Ascending aorta (tissue), 2 donors: Measurements from ENCODE around the gene NR2F2. TPM values are rescaled to one million over a fixed set of nuclear protein-coding genes. Genes with fewer than 3 reads are reported as not detected.

ENCODE experiments used
- DNase-seq, 2 donors: peaks; one replicate each; pipeline ENCODE4 v3.0.0-alpha.2; 2019; ENCODE audit warnings: low spot score in 2 of 2
- H3K27ac ChIP-seq, 2 donors: fragments of 200-600 bp; sonication (generic); one replicate each; pipeline ENCODE4 v1.5.1; 2016 to 2017; ENCODE audit warnings: mild to moderate bottlenecking in 1 of 2
- H3K27me3 ChIP-seq: fragments of 200-600 bp; sonication (generic); one replicate; pipeline ENCODE4 v1.5.1; 2017
- H3K36me3 ChIP-seq, 2 donors: fragments of 200-600 bp; sonication (generic); one replicate each; pipeline ENCODE4 v1.5.1; 2016
- H3K4me1 ChIP-seq, 2 donors: fragments of 200-600 bp; sonication (generic); one replicate each; pipeline ENCODE4 v1.5.1; 2016 to 2017; ENCODE audit warnings: mild to moderate bottlenecking in 1 of 2
- H3K4me3 ChIP-seq, 2 donors: fragments of 200-600 bp; sonication (generic); one replicate each; pipeline ENCODE4 v1.5.1; 2016 to 2017; ENCODE audit warnings: mild to moderate bottlenecking in 1 of 2
- H3K9me3 ChIP-seq, 2 donors: fragments of 200-600 bp; sonication (generic); one replicate each; pipeline ENCODE4 v1.5.1; 2016
- intact Hi-C: fragments of 100-400 bp; cut with DNase I; formaldehyde crosslinking; loops from one replicate; pipeline ENCODE4 v1.15.1; 2023
- total RNA-seq: library from RNA; depleted of rRNA; stranded (reverse); fragments of >200 nt; gene quantifications from one replicate; pipeline ENCODE4 v1.1.0, GENCODE V29; 2016
- TF ChIP-seq, protein P1 (sequence below), 3 experiments: fragments of 200-600 bp in 2 of 3; fragments of 450-650 bp in 1 of 3; sonication (generic) in 2 of 3; IDR thresholded peaks; one replicate each; pipeline ENCODE4 v1.5.1; 2016 to 2019; ENCODE audit warnings: antibody characterized with exemption in 3 of 3, mild to moderate bottlenecking in 1 of 3, moderate library complexity in 1 of 3

Gene NR2F2
- total RNA-seq, 1 donor from 2014 or later, result 126 TPM

DNA sequence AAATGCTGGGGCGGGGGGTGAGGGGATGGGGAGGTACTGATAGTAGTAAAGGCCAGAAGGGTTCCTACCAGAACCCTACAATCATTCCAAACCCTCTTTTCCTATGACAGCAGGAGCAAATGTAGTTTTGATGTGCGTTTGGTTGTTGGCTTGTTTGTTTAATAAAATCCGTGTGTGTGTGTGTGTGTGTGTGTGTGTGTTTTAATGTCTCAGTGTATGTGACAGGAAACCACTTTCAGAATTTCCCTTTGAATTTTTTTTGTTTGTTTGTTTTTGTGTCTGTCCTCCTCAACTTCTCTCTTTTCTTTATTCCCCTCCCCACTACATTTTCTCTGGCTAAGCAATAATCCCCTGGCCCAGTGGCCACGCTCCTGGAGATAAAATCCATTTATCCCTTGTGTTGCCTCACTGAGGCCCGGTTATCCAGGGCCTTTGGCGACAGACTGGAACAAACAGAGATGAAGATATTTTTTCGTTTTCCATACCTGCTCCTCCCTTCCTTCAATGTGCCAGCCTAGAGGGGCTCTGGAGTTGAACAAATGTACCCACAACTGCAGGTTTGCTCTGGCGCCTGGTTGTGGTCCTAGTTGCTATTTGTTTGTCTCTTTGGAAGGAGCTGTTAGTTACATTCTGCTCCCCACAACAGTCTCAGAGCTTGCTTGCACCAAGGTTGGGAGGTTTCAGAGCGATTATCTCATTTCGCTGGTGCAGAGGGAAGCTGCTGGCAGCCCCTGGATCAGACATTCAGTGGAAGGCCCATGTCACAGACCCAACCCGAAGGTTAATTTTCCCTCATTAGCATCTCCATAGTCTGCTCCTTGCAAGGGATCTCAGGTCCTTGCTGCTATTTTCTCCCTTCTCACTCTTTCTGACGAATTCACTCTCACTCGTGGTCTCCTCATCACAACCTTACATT is 17.9 kb downstream of the NR2F2 start:
- H3K4me1 ChIP-seq, result peaks cover 0 to 6% of the 10 kb centered on the region in 2 donors
- intact Hi-C loops, result loop anchor here (5.0 to 10.0 kb wide), 4 partner anchors 1091 to 1676 kb away; no protein-coding TSS in a partner anchor
- peaks cover 0 to 6% of the 10 kb centered on the region in 2 donors for H3K36me3 ChIP-seq
- no peak overlapping the region for H3K4me3 ChIP-seq
- H3K27me3 ChIP-seq, result no peaks in the 10 kb centered on the region
- H3K27ac ChIP-seq, result peak overlapping the region; percentile 8 to 85
- TF ChIP-seq, protein P1, sequence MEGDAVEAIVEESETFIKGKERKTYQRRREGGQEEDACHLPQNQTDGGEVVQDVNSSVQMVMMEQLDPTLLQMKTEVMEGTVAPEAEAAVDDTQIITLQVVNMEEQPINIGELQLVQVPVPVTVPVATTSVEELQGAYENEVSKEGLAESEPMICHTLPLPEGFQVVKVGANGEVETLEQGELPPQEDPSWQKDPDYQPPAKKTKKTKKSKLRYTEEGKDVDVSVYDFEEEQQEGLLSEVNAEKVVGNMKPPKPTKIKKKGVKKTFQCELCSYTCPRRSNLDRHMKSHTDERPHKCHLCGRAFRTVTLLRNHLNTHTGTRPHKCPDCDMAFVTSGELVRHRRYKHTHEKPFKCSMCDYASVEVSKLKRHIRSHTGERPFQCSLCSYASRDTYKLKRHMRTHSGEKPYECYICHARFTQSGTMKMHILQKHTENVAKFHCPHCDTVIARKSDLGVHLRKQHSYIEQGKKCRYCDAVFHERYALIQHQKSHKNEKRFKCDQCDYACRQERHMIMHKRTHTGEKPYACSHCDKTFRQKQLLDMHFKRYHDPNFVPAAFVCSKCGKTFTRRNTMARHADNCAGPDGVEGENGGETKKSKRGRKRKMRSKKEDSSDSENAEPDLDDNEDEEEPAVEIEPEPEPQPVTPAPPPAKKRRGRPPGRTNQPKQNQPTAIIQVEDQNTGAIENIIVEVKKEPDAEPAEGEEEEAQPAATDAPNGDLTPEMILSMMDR (IDR thresholded peaks at IDR 0.05), result no peak
- H3K9me3 ChIP-seq, result no peaks in the 10 kb centered on the region
- DNase-seq, result no peak

DNA sequence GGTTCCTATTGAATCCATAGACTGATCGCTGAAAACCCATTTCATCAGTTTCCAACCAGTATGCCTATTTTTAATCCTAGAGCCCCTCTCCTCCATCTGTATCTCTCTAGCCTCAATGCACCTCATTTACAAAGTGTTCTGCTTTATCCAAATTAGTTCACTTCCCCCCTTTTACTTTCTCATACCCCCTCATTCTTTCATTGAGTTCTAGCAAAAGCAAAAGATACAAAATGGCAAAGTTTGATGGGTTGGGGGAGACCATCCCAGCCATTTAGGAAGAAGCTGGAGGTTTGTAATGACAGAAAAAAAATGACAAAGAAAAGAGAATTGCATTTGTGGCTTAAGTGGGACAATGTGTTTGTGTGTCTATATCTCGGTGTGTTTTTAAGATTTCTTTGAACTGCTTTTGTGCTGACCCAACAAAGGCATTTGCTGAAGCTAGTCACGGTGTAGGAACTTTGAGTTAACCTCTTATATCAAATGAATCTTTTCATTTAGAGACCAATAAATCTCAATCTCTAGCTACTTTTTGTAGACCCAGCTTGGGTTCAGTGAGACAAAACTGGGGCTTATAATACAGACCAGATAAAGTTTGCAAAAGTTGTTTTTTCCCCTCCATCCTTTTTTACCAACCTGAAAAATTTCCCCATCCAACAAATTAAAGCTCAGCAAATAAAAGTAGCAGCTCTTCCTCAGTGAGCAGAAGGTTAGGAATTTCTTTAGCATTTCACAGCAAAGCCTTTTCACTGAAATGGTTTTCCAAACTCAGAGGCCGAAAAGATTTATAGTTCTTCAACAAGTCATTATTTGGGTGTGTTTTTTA is 18.7 kb downstream of the NR2F2 start:
- intact Hi-C loops, result loop anchor here (5.0 to 10.0 kb wide), 4 partner anchors 1092 to 1677 kb away; no protein-coding TSS in a partner anchor
- peak overlapping the region; percentile 44 to 46 for H3K27ac ChIP-seq
- no peaks in the 10 kb centered on the region for H3K36me3 ChIP-seq
- TF ChIP-seq, protein P1 (IDR thresholded peaks at IDR 0.05), result no peak
- DNase-seq, result no peak
- no peaks in the 10 kb centered on the region for H3K27me3 ChIP-seq
- H3K4me3 ChIP-seq, result no peak overlapping the region
- H3K4me1 ChIP-seq, result peaks cover 0 to 6% of the 10 kb centered on the region in 2 donors
- H3K9me3 ChIP-seq, result no peaks in the 10 kb centered on the region

DNA sequence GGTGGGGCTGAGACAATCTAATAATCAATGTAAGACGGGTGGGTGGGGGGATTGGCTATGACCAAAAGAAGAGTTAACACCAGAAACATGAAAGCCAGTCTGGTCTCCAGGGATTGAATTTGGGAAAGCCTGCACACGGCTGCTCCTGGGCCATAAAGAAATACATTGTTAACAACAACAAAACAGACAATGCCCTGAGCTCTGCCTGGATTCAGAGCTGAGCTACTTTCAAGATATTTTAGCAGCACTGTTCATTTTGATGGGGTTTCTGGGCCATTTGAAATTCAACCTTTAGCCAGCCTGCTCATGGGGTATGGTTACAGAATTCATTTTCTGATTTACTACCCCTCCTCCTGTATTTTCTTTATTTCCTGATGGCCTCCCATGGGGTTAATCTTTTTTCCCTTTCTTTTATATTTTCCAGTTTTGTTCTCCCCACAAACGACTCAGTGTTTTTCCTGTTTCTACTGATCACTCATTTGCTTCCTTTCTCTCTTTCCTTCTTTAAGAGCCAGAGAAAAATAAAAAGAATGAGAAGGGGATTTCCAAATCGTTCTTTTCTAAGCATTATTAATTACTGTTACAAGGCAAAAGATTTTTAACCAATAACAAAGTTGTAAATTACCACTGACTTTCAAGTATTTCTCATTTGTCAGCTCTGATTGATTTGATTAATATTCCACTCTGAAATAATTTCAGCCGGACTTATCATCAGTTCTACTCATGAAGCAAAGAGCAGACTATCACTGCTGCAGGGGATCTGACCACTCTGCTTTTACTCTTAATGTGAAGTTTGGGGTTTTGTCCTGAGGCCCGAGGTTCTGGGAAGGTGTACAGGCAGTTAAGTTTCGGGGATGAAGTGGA is 19.6 kb downstream of the NR2F2 start:
- Histone ChIP-seq H3K27me3 (no peaks in the 10 kb centered on the region), H3K4me1 (peaks cover 2 to 3% of the 10 kb centered on the region in 2 donors), H3K4me3 (no peak overlapping the region), H3K36me3 (no peaks in the 10 kb centered on the region), H3K27ac (peak overlapping the region; percentile 44 to 46), H3K9me3 (no peaks in the 10 kb centered on the region)
- intact Hi-C loops, result loop anchor here (5.0 to 10.0 kb wide), 4 partner anchors 1093 to 1678 kb away; no protein-coding TSS in a partner anchor
- DNase-seq, result no peak
- TF ChIP-seq, protein P1 (IDR thresholded peaks at IDR 0.05), result no peak

DNA sequence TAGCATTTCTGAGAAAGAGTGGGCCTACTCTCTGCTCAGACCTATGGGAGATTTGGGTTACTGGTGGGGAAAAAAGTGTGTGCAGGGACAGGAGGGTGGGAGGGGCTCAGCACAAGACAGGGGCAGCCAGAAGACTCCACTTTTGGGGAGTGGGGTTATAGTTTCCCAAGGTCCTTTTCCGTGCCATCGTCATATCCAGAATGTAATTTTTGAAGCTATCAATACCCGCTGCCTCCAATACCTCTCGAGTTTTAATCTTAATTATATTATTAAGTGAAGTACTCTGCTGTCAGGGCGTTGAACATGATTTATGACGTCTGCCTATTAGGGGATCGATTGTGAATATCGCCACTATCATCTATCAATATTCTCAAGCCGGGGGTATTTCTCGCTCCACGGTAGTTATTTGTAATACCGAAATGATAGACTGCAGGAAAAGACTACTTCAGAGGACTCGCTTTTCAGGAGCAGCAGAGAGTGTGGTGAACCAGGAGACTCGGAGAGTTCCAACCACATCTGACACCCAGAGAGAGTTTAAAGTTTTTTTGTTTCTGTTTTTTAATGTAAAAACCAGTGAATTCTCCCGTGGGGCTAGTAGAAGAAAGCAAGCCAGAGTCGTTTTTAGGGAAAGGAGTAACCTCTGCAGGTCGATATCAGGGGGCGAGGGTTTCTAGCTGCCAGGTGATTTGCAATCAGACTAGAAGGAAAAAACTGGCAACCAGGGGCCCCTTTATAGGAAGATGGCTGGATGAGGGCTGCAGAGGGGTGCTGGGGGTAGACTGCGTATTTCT is 20.6 kb downstream of the NR2F2 start:
- no peaks in the 10 kb centered on the region for H3K9me3 ChIP-seq
- intact Hi-C loops, result no loop called here
- H3K4me1 ChIP-seq, result peaks cover 3 to 4% of the 10 kb centered on the region in 2 donors
- TF ChIP-seq, protein P1 (IDR thresholded peaks at IDR 0.05), result no peak
- no peak overlapping the region for H3K4me3 ChIP-seq
- no peak for DNase-seq
- H3K27ac ChIP-seq, result no peak overlapping the region
- H3K36me3 ChIP-seq, result no peaks in the 10 kb centered on the region
- H3K27me3 ChIP-seq, result no peaks in the 10 kb centered on the region
